Hematopoietic multipotent progenitor cell treated with erythropoietin and hydrocortisone succinate and interleukin-3 and kit ligand, for 8 days (in vitro differentiated cells): ENCODE results near the gene ERC2.
"Not testable (repeated sequence)": the region's sequence is repeated elsewhere in the genome, so short reads cannot be mapped to it uniquely, and the experiment has no call there.

ENCODE experiments used
- DNase-seq: peaks from one replicate; pipeline ENCODE4 v3.0.0-alpha.2; 2015

ERC2 gene

DNA sequence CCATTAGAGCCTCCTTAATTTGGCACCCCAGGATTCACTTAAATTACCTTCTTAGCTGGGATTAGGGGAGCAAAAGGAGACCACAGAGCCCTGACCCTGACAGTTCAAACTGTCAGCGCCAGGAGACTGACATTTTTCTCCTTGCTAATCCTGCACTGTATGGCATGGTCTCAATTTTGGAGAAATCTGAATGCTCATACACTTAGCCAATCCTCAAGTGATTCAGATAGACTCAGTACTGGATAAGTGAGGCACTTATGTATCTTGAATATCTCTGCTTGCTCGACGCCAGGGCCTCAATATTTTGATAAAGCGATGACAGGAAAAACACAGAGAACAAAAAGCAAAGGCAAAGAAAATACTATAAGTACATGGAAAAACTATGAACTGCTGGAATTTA, 605.2 kb downstream of the ERC2 start:
- no peak for DNase-seq

DNA sequence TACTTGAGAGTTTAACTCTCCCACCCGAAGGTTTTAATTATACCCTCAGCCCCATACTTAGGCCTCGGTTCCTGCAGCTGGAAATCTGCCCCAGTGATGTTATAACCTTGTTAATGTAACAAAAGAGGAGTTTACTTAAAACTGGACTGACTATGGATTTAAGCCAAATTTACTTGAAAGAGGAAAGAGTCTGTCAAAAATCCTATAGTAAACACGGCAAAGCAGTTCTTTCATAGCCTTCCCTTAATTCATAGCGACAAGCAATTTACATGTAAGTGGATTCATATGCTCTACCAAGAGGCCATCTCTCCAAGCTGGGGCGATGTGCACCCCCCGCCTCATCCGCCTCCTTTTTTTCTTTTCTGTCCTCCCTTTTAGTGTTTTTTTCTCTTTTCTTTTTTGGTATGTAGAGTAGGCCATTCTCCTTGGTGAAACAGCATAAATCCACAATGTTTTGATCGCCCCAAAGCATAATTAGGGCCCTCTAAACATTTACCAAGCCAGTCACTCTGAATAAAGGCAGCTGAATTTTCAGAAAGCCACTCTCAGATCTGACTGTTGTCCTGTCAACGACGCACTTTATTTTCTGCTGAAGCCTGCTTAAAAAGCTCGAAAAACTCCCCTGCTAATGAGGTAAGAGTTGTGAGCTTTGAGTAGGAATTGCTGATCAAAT, 608.1 kb downstream of the ERC2 start:
- no peak for DNase-seq

DNA sequence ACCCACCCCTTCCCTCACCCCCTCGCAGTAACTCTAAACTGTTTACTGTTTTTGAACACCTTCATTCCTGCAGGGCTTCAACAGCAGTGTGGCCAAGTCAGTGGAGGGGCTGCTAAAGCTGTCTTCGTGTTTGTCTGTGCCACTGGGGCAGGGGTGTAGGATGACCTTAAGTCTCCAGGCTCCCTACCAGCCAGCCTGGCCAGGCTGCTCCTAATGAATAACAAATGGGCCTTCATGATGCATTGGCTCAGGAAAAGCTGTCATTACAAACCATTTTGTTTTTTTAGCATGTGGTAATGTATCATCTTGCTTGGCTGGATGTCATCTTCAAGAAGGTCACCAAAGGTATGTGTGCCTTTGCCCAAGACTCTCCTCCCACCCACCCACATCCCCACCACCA, 609.0 kb downstream of the ERC2 start:
- DNase-seq = no peak

DNA sequence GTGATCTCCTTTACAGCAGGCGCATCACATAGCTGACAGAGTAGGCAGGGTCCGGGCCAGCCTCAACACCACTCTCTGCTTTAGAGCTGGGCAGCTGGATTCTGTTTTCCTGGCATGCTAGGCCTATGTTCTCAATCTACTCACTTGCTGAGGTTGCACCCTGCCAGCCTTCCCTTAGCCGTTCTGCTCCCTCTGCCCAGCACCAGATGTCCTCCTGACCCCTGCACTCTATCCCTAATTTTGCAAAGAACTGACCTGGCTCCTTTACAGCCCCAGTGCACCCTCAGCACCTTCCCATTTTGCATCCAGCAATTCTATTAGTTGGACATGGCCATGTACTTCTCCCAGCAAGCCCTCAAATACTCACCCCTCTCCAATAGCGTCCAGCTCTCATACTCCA, 609.5 kb downstream of the ERC2 start:
- no peak for DNase-seq

DNA sequence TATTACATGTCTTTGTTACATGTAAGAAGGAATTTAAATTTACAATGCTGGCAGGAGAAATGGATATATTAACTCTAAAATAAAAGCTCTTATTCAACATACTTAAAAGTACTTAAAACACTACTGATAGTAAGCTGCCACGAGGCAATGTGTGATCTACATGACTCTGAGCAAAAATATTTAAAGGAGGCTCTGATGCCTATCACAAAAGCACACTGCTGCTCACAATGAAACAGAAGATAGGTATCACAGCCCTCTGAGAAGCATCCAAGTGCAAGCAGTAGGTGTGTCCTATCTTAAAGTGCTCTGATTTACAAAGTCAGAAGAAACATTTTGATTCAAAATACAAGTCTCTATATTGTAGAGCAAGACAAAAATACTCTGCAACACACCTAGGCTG, 610.0 kb downstream of the ERC2 start:
- no peak for DNase-seq

DNA sequence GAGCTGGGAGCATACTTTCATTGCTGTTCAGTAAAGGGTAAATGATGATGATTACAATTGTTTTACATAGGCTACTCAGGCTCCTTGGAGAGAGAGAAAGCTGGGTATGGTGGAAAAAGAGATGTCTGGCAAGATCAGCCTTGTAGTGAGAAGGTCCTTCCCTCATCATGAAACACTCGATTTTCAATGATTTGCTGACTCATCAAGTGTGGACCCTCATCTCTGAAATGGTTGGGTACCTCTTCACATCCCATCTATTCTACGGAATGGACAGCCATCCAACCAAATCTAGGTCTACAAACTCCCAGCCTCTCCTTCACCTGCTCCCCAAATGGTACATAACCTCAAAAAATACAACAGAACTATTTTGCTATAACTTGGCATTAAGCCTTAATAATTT, 610.6 kb downstream of the ERC2 start:
- no peak for DNase-seq

DNA sequence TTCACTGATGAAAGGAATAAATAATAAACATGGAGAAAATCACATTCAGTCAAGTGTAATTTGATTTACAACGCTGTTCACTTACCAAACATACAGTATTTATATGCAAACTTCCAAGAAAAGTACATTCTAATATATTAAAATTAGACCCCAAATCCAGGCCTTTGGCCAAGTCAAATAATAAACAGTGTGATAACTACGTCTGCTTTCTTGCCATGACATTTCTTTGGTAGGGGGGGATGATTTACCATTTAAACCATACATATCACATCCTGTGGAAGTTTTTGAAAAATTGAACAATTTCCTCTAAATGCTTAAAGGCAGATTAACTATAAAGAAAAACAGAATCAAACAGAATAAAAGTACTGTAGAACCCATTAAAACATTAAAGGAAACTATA, 613.0 kb downstream of the ERC2 start:
- DNase-seq = no peak

DNA sequence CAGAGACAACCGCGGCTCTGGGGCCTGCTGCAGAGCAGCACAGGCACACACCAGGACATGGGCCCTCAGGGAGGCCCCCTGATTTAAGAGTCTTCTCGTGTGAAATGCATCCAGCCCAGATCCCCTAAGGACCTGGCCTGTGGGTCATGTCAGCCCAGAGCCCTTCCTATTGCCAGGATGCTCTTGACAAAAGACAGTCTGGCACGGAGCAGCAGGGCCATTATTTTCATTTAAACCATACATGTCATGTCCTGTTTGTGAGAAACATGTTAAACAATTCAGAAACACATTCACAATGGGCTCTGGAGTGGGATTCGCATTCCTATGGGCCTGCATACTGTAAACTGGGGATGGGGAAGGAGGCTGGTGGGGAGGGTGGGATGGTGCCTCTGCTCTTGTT, 613.8 kb downstream of the ERC2 start:
- no peak for DNase-seq

DNA sequence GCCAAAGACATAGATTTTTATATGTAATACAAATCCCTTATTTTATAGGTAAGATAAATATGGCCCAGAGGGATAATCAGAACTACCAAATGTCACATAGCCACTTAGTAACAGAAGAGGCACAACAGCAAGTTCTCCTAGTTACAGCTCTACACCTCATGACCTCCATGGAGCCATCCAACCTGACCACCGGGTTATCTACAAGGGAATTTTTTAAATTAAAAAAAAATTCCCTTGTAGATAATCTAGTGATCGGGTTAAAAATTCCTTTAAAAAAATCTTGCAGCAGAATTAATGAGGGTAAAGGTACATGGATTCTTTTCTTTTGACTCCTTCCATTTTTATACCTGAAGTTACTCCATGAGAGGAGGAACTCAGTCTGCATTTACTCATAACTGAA, 615.9 kb downstream of the ERC2 start:
- no peak for DNase-seq

DNA sequence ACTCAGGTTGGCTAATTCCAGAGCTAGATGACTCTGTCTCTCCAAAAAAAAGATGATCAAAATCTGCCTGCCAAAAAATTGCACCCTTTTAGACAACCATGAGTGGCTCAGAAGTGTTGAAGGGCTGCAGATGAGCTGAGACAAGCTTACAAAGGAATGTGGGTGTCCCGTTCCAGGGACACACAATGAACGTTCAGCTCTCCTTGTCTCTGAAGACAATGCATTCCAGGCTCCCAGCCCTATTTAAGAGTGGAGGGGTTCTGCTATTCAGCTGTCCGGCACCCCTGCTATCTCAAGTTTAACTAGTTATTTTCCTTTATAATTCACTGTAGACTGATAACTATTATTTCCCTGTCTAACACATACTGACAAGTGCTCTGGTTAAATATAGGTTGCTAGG, 626.1 kb downstream of the ERC2 start:
- no peak for DNase-seq

DNA sequence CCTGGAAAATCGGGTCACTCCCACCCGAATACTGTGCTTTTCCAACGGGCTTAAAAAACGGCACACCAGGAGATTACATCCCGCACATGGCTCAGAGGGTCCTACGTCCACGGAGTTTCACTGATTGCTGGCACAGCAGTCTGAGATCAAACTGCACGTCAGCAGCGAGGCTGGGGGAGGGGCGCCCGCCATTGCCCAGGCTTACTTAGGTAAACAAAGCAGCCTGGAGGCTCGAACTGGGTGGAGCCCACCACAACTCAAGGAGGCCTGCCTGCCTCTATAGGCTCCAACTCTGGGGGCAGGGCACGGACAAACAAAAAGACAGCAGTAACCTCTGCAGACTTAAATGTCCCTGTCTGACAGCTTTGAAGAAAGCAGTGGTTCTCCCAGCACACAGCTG, 636.4 kb downstream of the ERC2 start:
- DNase-seq = not testable (repeated sequence)

DNA sequence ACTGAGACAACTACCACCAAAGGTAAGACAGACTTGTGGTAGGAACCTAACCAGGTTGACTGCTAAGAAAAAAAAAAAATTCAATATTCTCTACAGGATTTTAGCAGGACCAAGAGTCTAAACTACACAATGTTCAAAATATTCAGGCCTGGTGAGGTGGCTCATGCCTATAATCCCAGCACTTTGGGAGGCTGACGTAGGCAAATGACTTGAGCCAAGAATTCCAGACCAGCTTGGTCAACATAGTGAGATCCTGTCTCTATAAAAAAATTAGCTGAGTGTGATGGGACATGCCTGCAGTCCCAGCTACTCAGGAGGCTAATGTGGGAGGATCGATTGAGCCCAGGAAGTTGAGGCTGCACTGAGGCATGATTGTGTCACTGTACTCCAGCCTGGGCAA, 639.6 kb downstream of the ERC2 start:
- no peak for DNase-seq

DNA sequence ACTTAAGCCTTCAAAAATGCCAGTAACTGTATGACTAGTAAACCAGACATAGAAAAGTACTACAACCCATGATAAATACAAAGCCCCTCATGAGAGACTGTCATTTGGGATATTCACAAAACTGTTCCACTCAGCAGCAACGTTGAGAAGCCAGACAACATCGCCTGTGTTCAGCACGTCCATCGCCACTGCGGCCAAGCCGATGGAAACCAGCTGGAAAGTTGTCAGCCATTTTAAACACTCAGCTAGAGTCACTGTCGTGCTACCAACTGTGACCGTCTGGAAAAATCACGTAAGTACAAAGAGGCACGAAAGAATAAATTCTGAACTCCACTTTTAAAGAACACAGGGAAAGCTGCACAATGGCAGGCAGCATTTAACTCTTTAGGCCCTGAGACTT, 640.5 kb downstream of the ERC2 start:
- no peak for DNase-seq

DNA sequence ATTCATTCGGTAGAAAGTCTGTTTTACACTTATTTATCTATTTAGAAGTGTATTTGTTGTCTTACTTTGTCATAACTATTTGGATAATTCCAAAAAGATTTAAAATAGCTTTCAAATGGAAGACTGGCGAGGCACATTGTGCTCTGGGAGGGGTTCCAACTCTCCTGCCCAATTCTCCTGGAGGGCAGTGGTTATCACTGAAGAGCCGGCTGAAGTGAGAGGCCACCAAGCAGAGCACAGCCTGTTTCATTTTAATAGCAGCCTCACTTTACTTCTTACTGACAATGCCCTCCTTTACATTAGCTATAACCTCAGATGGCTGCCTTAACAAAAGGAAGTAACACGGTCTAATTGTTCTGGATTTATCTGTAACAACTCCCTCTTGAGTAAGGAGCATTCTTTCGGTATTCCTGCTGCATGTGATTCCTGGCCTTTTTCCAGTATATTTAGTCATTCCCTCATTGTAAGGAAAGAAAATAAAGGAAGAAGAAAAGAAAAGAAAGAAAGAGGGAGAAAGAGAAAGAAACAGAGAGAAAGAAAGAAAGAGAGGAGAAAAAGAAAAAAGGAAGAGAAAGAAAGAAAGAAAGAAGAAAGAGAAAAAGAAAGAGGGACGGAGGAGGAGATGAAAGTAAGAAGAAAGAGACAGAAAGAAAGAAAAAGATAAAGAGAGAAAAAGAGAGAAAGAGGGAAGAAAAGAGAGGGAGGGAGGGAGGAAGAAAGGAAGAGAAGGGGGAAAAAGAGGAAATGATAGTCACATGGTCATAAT, 641.4 kb downstream of the ERC2 start:
- DNase-seq = no peak

DNA sequence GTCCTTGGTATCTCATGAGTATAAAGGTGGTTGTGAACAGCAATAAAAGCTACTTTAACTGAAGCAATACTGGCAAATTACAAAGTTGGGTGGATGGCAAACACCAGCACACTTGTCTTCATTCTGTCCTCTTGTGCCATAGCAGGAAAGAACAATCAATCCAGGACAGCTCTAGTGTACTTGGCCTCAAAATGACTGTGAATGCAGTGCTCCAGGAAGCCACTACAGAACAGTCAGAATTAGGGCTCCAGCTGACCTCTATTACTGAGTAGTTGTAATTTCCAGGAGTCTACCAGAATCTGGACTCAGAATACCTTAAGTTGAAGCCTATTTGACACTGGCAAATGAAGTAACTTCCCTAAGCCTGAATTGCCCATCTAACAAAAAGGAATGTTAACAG, 642.2 kb downstream of the ERC2 start:
- no peak for DNase-seq

DNA sequence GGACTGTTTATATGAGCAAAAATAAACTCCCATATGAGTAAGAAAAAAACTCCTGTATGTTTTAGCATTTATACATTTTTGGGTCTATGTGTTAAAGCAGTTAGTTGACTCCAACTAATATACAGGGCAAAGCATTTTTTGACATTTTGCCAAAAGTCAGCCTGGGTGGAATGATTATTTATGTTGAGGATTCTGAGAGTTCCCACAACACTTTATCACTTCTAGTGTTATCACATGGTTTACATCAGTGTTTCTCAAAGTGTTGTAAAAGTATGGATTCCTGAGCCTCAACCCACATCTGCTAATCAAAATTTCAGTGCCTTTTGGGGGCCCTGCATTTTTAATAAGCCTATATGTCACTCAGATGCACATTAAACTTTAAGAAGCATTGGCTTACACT, 643.9 kb downstream of the ERC2 start:
- no peak for DNase-seq

DNA sequence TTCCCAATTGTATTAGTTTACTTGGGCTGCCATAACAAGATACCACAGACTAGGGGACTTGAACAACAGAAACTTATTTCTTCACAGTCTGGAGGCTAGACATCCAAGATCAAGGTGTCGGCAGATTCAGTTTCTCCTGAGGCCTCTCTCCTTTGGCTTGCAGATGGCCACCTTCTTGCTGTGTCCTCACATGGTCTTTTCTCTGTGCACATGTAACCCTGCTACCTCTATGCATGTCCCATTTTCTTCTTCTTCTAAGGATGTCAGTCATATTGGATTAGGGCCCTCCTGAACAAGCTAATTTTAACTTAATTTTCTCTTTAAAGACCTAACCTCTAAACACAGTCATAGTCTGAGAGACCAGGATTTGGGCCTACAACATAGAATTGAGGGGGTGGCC, 644.4 kb downstream of the ERC2 start:
- DNase-seq = no peak

DNA sequence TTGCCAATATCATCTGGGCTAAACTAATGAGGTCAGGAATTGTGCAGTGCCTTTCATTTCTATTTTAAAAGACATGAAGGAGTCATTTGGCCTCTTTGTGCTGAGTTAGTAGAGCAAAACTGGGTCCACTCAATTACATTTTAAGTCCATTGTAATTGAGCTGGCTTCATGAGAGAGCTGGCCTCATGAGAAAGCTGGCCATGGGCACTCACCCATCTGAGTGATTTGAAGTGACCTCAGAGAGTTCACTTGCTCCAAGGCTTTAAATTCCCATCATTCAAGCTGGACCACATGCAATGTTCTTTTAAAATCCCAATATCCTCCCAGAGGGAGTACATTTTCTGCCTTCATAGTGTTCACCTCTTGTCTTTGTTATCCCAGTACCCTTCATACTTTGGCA, 645.3 kb downstream of the ERC2 start:
- no peak for DNase-seq

DNA sequence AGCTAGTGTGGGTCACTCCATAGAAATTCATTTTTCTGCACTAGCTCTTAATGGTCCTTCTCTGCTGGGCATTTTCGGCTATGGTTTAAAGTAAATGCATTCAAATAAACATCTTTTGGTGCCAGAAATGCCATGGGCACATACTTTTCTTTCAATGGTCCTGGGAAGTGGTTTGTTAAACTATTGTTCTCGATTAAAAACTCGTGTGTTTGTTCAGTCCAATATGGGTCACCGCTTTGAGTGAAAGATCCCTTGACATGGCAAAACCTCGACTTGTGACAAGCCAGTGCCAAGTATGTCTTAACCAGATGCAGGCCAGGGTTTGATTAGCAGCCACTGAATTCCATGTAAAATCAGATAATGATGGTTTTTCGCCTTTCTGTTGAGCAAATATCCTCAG, 649.3 kb downstream of the ERC2 start:
- DNase-seq = no peak

DNA sequence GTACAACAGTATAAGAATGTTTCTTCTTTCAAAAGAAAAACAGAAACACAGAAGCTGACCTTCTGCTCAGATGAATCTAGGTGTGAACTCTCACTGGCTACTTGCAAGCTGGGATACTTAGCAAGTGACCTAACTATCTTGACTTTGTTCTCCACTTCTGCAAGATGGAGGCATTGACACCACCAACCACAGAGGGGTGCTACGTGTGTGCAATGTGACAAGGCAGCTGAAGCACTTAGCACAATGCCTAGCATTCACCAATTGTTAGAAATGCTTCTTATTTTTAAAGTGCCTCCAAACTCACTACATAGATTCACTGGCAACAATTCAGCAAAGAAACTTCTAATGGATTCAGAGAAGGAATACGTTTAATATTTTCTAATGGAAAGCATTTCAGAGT, 649.8 kb downstream of the ERC2 start:
- no peak for DNase-seq

DNA sequence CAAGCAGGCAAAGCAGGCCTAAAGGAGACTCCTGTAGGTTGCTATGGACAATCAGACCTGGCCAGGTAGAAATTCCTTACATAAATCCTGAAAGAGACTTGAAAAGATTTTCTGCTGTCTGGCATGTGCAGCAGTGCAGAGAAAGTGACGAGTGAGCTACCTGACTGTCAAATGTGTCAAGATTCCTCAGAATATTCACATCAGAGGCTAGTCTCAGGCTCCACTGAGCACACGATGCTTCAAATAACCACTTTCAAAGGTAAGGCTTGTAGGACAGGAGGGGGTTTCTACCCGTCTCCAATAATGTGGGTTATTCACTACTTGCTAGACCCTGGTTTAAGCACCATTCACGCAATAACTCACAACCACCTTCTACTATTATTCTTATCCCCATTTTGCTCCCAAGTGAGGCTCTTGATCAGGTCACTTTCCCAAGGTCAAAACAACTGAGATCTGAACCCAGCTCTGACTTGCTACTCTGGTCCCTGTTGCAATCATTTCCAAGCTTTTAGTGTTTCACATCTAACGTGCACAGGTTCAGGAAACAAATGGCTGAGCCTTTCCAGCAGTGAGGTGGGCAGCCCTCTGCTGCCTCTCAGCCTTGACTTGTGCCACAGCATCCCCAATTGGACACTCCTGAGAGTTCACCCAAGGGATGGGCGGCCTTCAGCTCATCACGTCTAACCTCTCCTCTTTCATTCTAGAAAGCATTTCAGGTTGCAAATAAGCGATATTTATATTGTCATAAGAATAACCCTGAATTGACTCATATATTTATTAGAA, 651.3 kb downstream of the ERC2 start:
- DNase-seq = no peak

DNA sequence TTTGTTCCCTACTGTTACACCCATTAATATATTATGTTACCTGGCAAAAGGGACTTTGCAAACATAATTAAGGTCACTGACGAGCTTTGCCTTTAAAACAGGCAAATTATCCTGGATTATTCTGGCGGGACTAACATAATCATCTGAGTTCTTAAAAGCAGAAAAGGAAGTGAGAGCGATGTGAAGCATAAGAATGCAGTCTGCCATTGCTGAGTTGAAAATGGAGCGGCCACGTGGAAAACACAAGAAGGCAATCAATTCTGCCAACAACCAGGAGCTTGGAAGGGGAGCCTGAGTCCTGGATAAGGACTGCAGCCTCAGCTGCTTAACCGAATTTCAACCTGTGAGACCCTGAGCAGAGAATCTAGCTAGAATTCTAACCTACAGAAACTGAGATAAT, 653.0 kb downstream of the ERC2 start:
- DNase-seq = no peak

DNA sequence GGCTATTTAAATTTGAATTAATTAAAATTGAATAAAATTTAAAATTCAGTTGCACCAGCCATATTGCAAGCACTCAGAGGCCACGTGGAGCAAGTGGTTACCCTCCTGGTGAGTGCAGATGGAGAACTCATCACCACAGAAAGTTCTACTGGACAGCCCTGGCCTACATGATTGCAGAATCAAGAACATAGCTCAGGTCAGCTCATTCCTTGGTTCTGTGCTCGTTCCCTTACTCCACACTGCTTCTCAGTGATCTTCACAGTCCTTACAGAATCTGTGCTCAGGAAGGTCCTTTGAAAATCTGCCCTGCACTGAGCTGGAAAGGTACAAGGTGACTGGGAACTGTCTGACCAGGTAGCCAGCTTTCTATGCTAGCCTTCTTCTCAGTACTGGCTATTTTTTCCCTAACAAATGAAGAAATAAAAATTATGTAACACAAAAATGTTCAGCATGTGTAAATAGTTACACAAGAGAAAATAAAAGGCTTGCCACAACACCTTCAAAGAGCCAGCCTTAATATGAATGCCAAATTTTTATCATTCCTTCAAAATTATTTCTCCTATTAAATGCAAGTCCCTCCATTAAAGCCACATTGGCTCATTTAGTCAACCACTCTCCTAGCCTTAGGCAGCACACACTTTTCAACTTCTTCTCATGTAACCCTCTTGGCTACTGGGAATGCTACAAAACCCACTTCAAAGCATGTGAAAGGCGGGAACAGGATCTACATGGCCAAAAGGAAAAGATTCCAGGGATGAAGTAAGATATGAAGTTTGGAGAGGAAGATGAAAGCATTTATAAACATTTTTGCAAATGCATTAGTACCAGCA, 654.8 kb downstream of the ERC2 start:
- no peak for DNase-seq
